Upper lobe of left lung (tissue), 4 donors: ENCODE results near the gene LYRM4.

Source experiments
- POLR2A ChIP-seq, 4 donors: fragments of 450-650 bp; IDR thresholded peaks; one replicate each; pipeline ENCODE4 v1.5.1; 2016 to 2017; ENCODE audit warnings: antibody characterized with exemption in 4 of 4, mild to moderate bottlenecking in 2 of 4
- POLR2AphosphoS5 ChIP-seq, 2 donors: sonication (generic); formaldehyde crosslinking; IDR thresholded peaks; one replicate each; pipeline ENCODE4 v1.5.1; 2017; ENCODE audit warnings: antibody characterized with exemption in 2 of 2
- TF ChIP-seq, protein P1 (sequence below), 6 experiments: fragments of 450-650 bp in 4 of 6; fragments of 200-600 bp in 2 of 6; sonication (generic) in 2 of 6; IDR thresholded peaks; one replicate each; pipeline ENCODE4 v1.5.1; 2016 to 2019; ENCODE audit warnings: antibody characterized with exemption in 6 of 6

GRCh38 chr6:5127106-5127687 lies 133.6 kb downstream of the LYRM4 start:
- TF ChIP-seq, protein P1, sequence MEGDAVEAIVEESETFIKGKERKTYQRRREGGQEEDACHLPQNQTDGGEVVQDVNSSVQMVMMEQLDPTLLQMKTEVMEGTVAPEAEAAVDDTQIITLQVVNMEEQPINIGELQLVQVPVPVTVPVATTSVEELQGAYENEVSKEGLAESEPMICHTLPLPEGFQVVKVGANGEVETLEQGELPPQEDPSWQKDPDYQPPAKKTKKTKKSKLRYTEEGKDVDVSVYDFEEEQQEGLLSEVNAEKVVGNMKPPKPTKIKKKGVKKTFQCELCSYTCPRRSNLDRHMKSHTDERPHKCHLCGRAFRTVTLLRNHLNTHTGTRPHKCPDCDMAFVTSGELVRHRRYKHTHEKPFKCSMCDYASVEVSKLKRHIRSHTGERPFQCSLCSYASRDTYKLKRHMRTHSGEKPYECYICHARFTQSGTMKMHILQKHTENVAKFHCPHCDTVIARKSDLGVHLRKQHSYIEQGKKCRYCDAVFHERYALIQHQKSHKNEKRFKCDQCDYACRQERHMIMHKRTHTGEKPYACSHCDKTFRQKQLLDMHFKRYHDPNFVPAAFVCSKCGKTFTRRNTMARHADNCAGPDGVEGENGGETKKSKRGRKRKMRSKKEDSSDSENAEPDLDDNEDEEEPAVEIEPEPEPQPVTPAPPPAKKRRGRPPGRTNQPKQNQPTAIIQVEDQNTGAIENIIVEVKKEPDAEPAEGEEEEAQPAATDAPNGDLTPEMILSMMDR (IDR thresholded peaks at IDR 0.05) = no peak
- TF ChIP-seq POLR2AphosphoS5 (IDR thresholded peaks at IDR 0.05) (no peak), POLR2A (IDR thresholded peaks at IDR 0.05) (no peak)
